Pancreas (tissue), 10 donors: ENCODE data around the gene HOXD13. TPM values are rescaled to one million over a fixed set of nuclear protein-coding genes. Genes with fewer than 3 reads are reported as not detected.

Source experiments
- ATAC-seq, 4 donors: fragments of 200-7000 bp; cut with Tn5 transposase; one replicate each; pipeline versions ENCODE4 v1.8.0 to v1.9.1; 2020; ENCODE audit warnings: mild to moderate bottlenecking in 4 of 4, moderate library complexity in 4 of 4
- DNase-seq, 6 donors: peaks; one replicate each; pipeline ENCODE4 v3.0.0-alpha.2; 2020
- FAIRE-seq: peaks from 2 replicates; lab custom pipeline; 2012; peaks lifted over from hg19 to GRCh38; lab: Jason Lieb, UNC
- H3K27ac ChIP-seq, 4 donors: fragments of 200-600 bp; sonication (generic); 1 replicate in 3 of 4; 2 replicates in 1 of 4; pipeline versions ENCODE4 v1.5.0 to v1.8.0; 2020
- H3K27me3 ChIP-seq, 4 donors: fragments of 200-600 bp; one replicate each; pipeline ENCODE4 v1.8.0; 2021
- H3K36me3 ChIP-seq, 3 donors: fragments of 200-600 bp; sonication (generic) in 1 of 3; one replicate each; pipeline versions ENCODE4 v1.5.0 to v1.8.0; 2020 to 2021
- H3K4me1 ChIP-seq, 3 donors: fragments of 200-600 bp; one replicate each; pipeline ENCODE4 v1.8.0; 2021
- H3K4me3 ChIP-seq, 4 donors: fragments of 200-600 bp; sonication (generic) in 2 of 4; one replicate each; pipeline versions ENCODE4 v1.5.0 to v1.8.0; 2020 to 2021
- H3K9me3 ChIP-seq, 4 donors: fragments of 200-600 bp; one replicate each; pipeline ENCODE4 v1.8.0; 2021
- CTCF ChIP-seq, 4 donors: fragments of 200-600 bp; sonication (generic) in 3 of 4; IDR thresholded peaks; one replicate each; pipeline versions ENCODE4 v1.5.0 to v1.8.0; 2021; ENCODE audit warnings: antibody characterized with exemption in 4 of 4
- WGBS, 2 donors: extraction: QIAGEN DNeasy Blood & Tissue Kit; methylation state at CpG; one replicate each; pipeline ENCODE4 v1.1.7; 2013; 5-methylcytosine and 5-hydroxymethylcytosine counted together
- intact Hi-C, 3 donors: fragments of 100-400 bp; cut with DNase I; formaldehyde crosslinking; loops; one replicate each; pipeline versions ENCODE4 v1.11.1 to v1.14.2; 2022
- polyA plus RNA-seq, 2 donors: library from polyadenylated mRNA; stranded (reverse); fragments of 200-250 nt; gene quantifications; one replicate each; pipeline ENCODE4 v1.2.3, GENCODE V29; 2013
- total RNA-seq, 6 donors: library from RNA; stranded (reverse); fragmentation: NEBNext Ultra II Directional in 4 of 6; extraction: Animal tissue kit (Norgen Biotek cat#: 25700) in 4 of 6; gene quantifications; one replicate each; pipeline versions ENCODE4 v1.2.1 to v1.2.4, GENCODE V29; 2021 to 2023
- donor health status: healthy with polysubstance abuse.
- donor health status: DM: no; HTN: no; CAD: no; lungs with moderate emphysema.
- donor health status: DM: no; HTN: no; CAD: no.
- donor health status: control.
- donor health status: control.
- donor health status: Bipolar disorder and iron deficiency.
- donor health status: DM: yes; HTN: yes; CAD: no.
- donor health status: DM: no; HTN: no; CAD: no.
- donor health status: DM: no; HTN: no; CAD: no.
- donor health status: DM: yes; HTN: yes; CAD: no.

The HOXD13 gene
- total and polyA plus RNA-seq, 8 donors = not detected

DNA sequence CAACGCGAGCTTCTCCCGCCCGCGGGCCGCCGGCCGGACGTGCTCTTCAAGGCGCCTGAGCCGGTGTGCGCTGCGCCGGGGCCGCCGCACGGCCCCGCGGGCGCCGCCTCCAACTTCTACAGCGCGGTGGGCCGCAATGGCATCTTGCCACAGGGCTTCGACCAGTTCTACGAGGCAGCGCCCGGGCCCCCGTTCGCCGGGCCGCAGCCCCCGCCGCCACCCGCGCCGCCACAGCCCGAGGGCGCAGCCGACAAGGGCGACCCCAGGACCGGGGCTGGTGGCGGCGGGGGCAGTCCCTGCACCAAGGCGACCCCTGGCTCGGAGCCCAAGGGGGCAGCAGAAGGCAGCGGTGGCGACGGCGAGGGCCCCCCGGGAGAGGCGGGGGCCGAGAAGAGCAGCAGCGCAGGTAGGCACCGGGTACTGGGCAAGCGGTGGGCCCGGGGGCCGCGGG is 15.2 kb downstream of the HOXD13 start:
- H3K4me3 ChIP-seq = no peak overlapping the region
- FAIRE-seq = no peak
- H3K9me3 ChIP-seq = no peaks in the 10 kb centered on the region
- ATAC-seq = no peak
- H3K4me1 ChIP-seq = peaks cover 0 to 4% (median 0%) of the 10 kb centered on the region in 3 donors
- WGBS, 2 donors = 3% methylated on average over 46 to 59 of the region's 59 CpGs
- no peaks in the 10 kb centered on the region for H3K36me3 ChIP-seq
- intact Hi-C loops = loop anchor here in 1 of 3 donors (10.0 kb wide), 1 partner anchor 753 kb away; no protein-coding TSS in a partner anchor
- DNase-seq = peak in 1 of 6 donors; percentile 67
- peaks cover 9 to 82% (median 27%) of the 10 kb centered on the region in 4 donors for H3K27me3 ChIP-seq
- TF ChIP-seq CTCF (IDR thresholded peaks at IDR 0.05) = no peak
- no peak overlapping the region for H3K27ac ChIP-seq

DNA sequence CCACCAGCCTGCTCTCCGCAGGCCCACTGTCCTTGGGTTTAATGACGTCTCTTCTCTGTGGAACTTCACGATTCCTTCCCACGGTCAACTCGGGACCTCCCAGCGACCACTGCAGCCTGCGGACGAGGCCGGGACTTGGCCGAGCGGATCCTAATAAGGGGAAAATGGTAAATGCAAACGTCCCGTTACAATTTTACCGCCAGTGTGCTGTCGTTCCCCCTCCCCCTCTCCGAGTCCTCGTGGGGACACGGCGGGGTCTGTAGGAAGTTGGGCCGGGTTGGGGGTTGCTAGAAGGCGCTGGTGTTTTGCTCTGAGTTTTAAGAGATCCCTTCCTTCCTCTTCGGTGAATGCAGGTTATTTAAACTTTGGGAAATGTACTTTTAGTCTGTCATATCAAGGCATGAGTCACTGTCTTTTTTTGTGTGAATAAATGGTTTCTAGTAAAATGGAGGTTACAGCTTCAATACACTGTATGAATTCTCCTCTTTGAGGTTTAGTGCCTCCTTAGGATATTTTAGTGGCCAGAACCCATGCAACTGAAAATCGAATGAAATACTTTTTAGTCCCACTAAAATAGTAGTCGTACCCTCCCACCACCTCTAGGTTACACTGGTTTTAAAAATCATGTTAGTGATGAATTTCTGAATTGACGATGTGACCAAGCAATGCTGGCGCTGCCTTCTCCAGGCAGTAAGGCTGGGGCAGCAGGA is 16.8 kb downstream of the HOXD13 start:
- ATAC-seq (no peak), FAIRE-seq (no peak), DNase-seq (no peak)
- Histone ChIP-seq H3K36me3 (no peaks in the 10 kb centered on the region), H3K27me3 (peaks cover 8 to 81% (median 23%) of the 10 kb centered on the region in 4 donors), H3K9me3 (no peaks in the 10 kb centered on the region), H3K4me3 (no peak overlapping the region), H3K27ac (no peak overlapping the region), H3K4me1 (peaks cover 0 to 3% (median 0%) of the 10 kb centered on the region in 3 donors)
- intact Hi-C loops = loop anchor here in 1 of 3 donors (10.0 kb wide), 1 partner anchor 755 kb away; no protein-coding TSS in a partner anchor
- TF ChIP-seq CTCF (IDR thresholded peaks at IDR 0.05) = no peak
- WGBS, 2 donors = 8% methylated on average over 26 of the region's 26 CpGs

- no peak overlapping the region for H3K27ac ChIP-seq
- DNase-seq (no peak), FAIRE-seq (no peak), ATAC-seq (no peak)
- intact Hi-C loops = loop anchor here in 1 of 3 donors (10.0 kb wide), 1 partner anchor 755 kb away; no protein-coding TSS in a partner anchor
- 8 to 18% methylated on average over 4 of the region's 4 CpGs for whole genome bisulfite sequencing, 2 donors
- TF ChIP-seq CTCF (IDR thresholded peaks at IDR 0.05) = no peak
- H3K4me3 ChIP-seq = no peak overlapping the region
- H3K9me3 ChIP-seq = no peaks in the 10 kb centered on the region
- peaks cover 8 to 81% (median 23%) of the 10 kb centered on the region in 4 donors for H3K27me3 ChIP-seq
- no peaks in the 10 kb centered on the region for H3K4me1 ChIP-seq
- H3K36me3 ChIP-seq = no peaks in the 10 kb centered on the region
These were observed 17.4 kb downstream of the HOXD13 start for GRCh38 chr2:176109946-176110345.

- intact Hi-C loops = no loop called here
- Histone ChIP-seq H3K4me3 (no peak overlapping the region), H3K4me1 (no peaks in the 10 kb centered on the region), H3K9me3 (no peaks in the 10 kb centered on the region), H3K36me3 (no peaks in the 10 kb centered on the region), H3K27me3 (peaks cover 8 to 83% (median 21%) of the 10 kb centered on the region in 4 donors), H3K27ac (no peak overlapping the region)
- DNase-seq (no peak), FAIRE-seq (no peak), ATAC-seq (no peak)
- TF ChIP-seq CTCF (IDR thresholded peaks at IDR 0.05) = no peak
- WGBS, 2 donors = 15 to 19% methylated on average over 7 of the region's 7 CpGs
These were observed 18.1 kb downstream of the HOXD13 start for GRCh38 chr2:176110415-176111308.
